HFFc6 (cell line): ENCODE data around the gene CDH11. TPM values are rescaled to one million over a fixed set of nuclear protein-coding genes. Genes with fewer than 3 reads are reported as not detected.

Experiments used
- DNase-seq: peaks from one replicate; pipeline ENCODE4 v3.0.0-alpha.2; 2018
- H3K27ac Mint-ChIP-seq: 2 replicates; pipeline ENCODE4 v1.8.0; 2020; ENCODE audit warnings: mild to moderate bottlenecking, mixed read lengths
- H3K27me3 Mint-ChIP-seq: 2 replicates; pipeline ENCODE4 v1.8.0; 2021; ENCODE audit warnings: mild to moderate bottlenecking, moderate library complexity, mixed read lengths; ENCODE audit not compliant: insufficient read depth
- H3K36me3 Mint-ChIP-seq: 2 replicates; pipeline ENCODE4 v1.8.0; 2021; ENCODE audit warnings: low read depth, mixed read lengths
- H3K4me1 Mint-ChIP-seq: 2 replicates; pipeline ENCODE4 v1.8.0; 2020; ENCODE audit warnings: low read depth, mixed read lengths
- H3K4me3 Mint-ChIP-seq: 2 replicates; pipeline ENCODE4 v1.8.0; 2020; ENCODE audit warnings: mild to moderate bottlenecking, moderate library complexity, mixed read lengths
- H3K9me3 Mint-ChIP-seq: 2 replicates; pipeline ENCODE4 v1.8.0; 2020; ENCODE audit warnings: mild to moderate bottlenecking, mixed read lengths
- total RNA-seq, 6 experiments: library from RNA; stranded (reverse); fragmentation: NEBNext Ultra II Directional; extraction: Animal tissue kit (Norgen Biotek cat#: 25700); gene quantifications; 2 replicates in 1 of 6; 3 replicates in 5 of 6; pipeline ENCODE4 v1.2.3, GENCODE V29; 2021
- TF ChIP-seq, protein P1 (sequence below): fragments of 200-600 bp; sonication (generic); IDR thresholded peaks from 2 replicates; pipeline ENCODE4 v1.5.0; 2021; ENCODE audit warnings: antibody characterized with exemption, mild to moderate bottlenecking

CDH11 gene
- total RNA-seq, 6 experiments from 2014 or later: 507 to 539 (median 527) TPM

GRCh38 chr16:65119901-65120401 lies 1.9 kb downstream of the CDH11 start:
- no peaks in the 10 kb centered on the region for H3K9me3 Mint-ChIP-seq
- peaks cover 58% of the 10 kb centered on the region for H3K4me1 Mint-ChIP-seq
- peak; percentile 81 for DNase-seq
- H3K36me3 Mint-ChIP-seq: peaks cover 36% of the 10 kb centered on the region
- TF ChIP-seq, protein P1, sequence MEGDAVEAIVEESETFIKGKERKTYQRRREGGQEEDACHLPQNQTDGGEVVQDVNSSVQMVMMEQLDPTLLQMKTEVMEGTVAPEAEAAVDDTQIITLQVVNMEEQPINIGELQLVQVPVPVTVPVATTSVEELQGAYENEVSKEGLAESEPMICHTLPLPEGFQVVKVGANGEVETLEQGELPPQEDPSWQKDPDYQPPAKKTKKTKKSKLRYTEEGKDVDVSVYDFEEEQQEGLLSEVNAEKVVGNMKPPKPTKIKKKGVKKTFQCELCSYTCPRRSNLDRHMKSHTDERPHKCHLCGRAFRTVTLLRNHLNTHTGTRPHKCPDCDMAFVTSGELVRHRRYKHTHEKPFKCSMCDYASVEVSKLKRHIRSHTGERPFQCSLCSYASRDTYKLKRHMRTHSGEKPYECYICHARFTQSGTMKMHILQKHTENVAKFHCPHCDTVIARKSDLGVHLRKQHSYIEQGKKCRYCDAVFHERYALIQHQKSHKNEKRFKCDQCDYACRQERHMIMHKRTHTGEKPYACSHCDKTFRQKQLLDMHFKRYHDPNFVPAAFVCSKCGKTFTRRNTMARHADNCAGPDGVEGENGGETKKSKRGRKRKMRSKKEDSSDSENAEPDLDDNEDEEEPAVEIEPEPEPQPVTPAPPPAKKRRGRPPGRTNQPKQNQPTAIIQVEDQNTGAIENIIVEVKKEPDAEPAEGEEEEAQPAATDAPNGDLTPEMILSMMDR: no peak
- peak overlapping the region; percentile 95 for H3K27ac Mint-ChIP-seq
- peak overlapping the region; percentile 96 for H3K4me3 Mint-ChIP-seq
- peaks cover 5% of the 10 kb centered on the region for H3K27me3 Mint-ChIP-seq

DNA sequence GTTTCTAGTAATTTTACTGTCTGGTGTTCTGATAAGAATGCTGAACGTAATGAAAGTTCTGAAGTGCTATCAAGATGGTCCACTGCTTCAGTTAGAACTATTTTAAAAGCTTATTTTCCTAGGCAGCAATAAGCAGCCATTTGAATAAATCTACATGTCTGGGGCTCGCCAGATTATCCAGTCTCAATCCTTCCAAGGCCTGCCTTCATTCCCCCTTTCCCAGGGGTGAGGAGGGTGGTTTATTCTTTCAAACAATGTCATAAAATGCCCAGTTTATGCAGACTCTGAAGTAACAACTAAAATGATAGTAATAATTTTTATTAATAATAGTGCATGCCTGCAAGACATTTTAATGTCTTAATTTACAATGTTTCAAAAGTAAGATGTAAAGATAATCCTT lies 2.4 kb downstream of the CDH11 start:
- peak overlapping the region; percentile 95 for H3K27ac Mint-ChIP-seq

DNA sequence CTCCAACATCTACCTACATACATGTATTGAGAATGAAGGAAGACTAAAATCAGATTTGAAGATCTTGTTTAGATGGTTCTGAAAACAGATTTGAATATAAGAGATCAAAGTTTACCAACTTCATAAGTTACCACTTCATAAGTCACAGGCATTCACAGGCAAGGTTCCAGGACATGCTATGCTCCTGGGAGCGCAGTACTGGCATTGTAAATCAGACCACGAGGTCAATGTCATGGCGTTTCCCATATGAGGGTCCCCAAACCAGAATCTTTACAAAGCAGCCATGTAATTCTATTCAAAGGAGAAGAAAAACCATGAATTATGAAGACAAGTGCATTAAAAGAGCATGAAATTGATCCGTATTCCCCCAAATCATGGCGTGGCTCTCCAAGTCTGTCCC lies 3.0 kb downstream of the CDH11 start:
- DNase-seq: no peak
- TF ChIP-seq, protein P1: no peak
- Mint-ChIP-seq H3K36me3 (peaks cover 44% of the 10 kb centered on the region), H3K9me3 (no peaks in the 10 kb centered on the region), H3K27ac (peak overlapping the region; percentile 95), H3K27me3 (peaks cover 5% of the 10 kb centered on the region), H3K4me1 (peaks cover 58% of the 10 kb centered on the region), H3K4me3 (peak overlapping the region; percentile 96)

More for the DNA sequence above, 2.4 kb downstream of the CDH11 start:
- Mint-ChIP-seq H3K9me3 (no peaks in the 10 kb centered on the region), H3K27me3 (peaks cover 5% of the 10 kb centered on the region), H3K4me1 (peaks cover 58% of the 10 kb centered on the region), H3K4me3 (peak overlapping the region; percentile 96), H3K36me3 (peaks cover 38% of the 10 kb centered on the region)
- no peak for DNase-seq
- TF ChIP-seq, protein P1: no peak

DNA sequence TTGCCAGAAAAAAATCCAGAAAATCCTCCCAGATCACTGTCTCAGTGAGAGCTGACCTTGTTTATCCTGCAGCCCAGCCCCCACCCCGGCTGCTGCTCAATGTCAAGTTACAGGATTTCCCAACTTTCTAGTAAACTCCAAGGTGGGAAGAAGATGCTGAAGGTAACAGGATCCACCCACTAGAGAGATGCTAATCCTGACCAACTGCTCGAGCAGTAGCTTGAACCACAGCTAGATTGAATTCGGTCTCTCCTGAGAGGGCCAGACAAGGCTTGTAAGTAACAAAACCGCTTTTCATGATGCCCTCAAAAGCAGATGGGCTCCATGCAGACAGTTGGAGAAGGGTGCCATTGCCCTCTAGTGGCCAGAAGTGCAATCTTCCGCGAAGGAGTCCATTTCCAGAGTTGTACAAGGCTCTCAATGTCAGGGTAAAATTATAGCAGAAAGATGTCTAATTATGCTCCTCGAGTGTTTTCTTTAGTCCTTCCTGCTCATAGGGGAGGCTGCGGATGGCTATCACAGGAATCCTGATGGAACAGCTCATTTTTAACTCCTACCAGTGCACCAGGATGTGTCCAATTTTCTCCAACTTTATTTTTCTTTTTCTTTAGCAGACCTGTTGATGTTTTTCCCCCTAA lies 3.9 kb downstream of the CDH11 start:
- peak; percentile 84 for DNase-seq
- TF ChIP-seq, protein P1: peak; percentile 98
- peaks cover 64% of the 10 kb centered on the region for H3K4me1 Mint-ChIP-seq
- H3K4me3 Mint-ChIP-seq: peak overlapping the region; percentile 96
- peak overlapping the region; percentile 84 for H3K27ac Mint-ChIP-seq
- peaks cover 5% of the 10 kb centered on the region for H3K27me3 Mint-ChIP-seq
- H3K9me3 Mint-ChIP-seq: no peaks in the 10 kb centered on the region
- H3K36me3 Mint-ChIP-seq: peaks cover 51% of the 10 kb centered on the region

DNA sequence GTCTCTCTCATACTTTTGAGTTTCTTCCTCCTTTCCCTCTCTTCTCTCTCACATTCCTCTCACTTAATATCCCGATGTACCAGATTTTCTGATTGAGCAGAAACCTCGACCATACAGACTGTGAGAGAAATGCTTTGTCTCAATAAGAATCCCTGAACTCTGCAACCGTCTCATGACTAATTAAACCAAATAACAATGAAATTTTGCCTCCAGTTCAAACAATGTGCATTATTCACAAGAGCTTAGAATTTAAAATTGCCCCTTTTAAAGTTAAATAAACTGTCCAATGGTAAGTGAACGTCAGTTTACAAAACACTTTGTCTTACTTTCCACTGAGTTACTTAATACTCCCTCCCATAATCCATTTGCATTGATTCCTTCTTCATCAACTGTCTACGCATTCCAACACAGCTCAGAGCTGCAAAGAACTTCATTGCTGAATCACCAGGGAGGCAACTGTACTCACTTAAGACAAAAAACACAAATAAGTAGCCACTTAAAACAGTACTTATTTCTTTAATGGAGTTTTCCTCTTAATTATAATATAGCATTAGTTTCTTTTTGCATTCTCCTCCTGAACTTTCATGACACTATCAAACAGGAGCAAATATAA lies 4.9 kb downstream of the CDH11 start:
- H3K27ac Mint-ChIP-seq: peak overlapping the region; percentile 67
- DNase-seq: no peak
- H3K36me3 Mint-ChIP-seq: peaks cover 58% of the 10 kb centered on the region
- TF ChIP-seq, protein P1: no peak
- H3K4me3 Mint-ChIP-seq: peak overlapping the region; percentile 96
- H3K9me3 Mint-ChIP-seq: no peaks in the 10 kb centered on the region
- peaks cover 3% of the 10 kb centered on the region for H3K27me3 Mint-ChIP-seq
- H3K4me1 Mint-ChIP-seq: peaks cover 74% of the 10 kb centered on the region
